NCI-H510A (cell line): ENCODE results near the gene KRTAP4-12.
"Not testable (repeated sequence)": the region's sequence is repeated elsewhere in the genome, so short reads cannot be mapped to it uniquely, and the experiment has no call there.

Experiments used
- DNase-seq: peaks from one replicate; lab custom pipeline; 2025; lab: John Stamatoyannopoulos, UW

The KRTAP4-12 gene

GRCh38 chr17:41125064-41125463, 1.1 kb upstream of the KRTAP4-12 start:
- no peak for DNase-seq

GRCh38 chr17:41123292-41123990, 541 bp downstream of the KRTAP4-12 start:
- DNase-seq: not testable (repeated sequence)

GRCh38 chr17:41121742-41122141, 2.2 kb downstream of the KRTAP4-12 start:
- DNase-seq: no peak

- not testable (repeated sequence) for DNase-seq
Measured at GRCh38 chr17:41119696-41120690, 4.0 kb downstream of the KRTAP4-12 start.

GRCh38 chr17:41118721-41119120, 5.3 kb downstream of the KRTAP4-12 start:
- no peak for DNase-seq

- DNase-seq: not testable (repeated sequence)
Measured at GRCh38 chr17:41117846-41118386, 6.1 kb downstream of the KRTAP4-12 start, which contains the start of gene KRTAP4-11. Gene KRTAP4-11 (minus strand): TSS chr17:41118373. CDS start chr17:41118315, 58 bp downstream.

GRCh38 chr17:41116297-41116696, 7.7 kb downstream of the KRTAP4-12 start:
- DNase-seq: no peak

GRCh38 chr17:41111151-41111885, 12.7 kb downstream of the KRTAP4-12 start:
- no peak for DNase-seq

- DNase-seq: not testable (repeated sequence)
Measured at GRCh38 chr17:41108728-41109386, 15.1 kb downstream of the KRTAP4-12 start.

GRCh38 chr17:41107941-41108450, 16.0 kb downstream of the KRTAP4-12 start:
- DNase-seq: no peak

- not testable (repeated sequence) for DNase-seq
Measured at GRCh38 chr17:41105347-41105746, 18.6 kb downstream of the KRTAP4-12 start, which contains the start of gene KRTAP4-9. Gene KRTAP4-9 (plus strand): TSS chr17:41105389. CDS start chr17:41105389, 0 bp downstream.

GRCh38 chr17:41104386-41105038, 19.5 kb downstream of the KRTAP4-12 start:
- not testable (repeated sequence) for DNase-seq

- DNase-seq: no peak
Measured at GRCh38 chr17:41103896-41104295, 20.1 kb downstream of the KRTAP4-12 start.

- no peak for DNase-seq
Measured at GRCh38 chr17:41101586-41102259, 22.3 kb downstream of the KRTAP4-12 start, which contains the start of gene KRTAP4-16. Gene KRTAP4-16 (minus strand): TSS chr17:41102209. CDS start chr17:41102209, 0 bp downstream.

- DNase-seq: not testable (repeated sequence)
Measured at GRCh38 chr17:41099682-41100480, 24.1 kb downstream of the KRTAP4-12 start.

GRCh38 chr17:41098481-41098880, 25.5 kb downstream of the KRTAP4-12 start:
- no peak for DNase-seq

GRCh38 chr17:41098042-41098441, 25.9 kb downstream of the KRTAP4-12 start, which contains the start of gene KRTAP4-8:
Gene KRTAP4-8 (minus strand): TSS chr17:41098142. CDS start chr17:41098084, 58 bp downstream.
- DNase-seq: no peak

- DNase-seq: no peak
Measured at GRCh38 chr17:41096055-41096454, 27.9 kb downstream of the KRTAP4-12 start.
